ENCODE measurements around the gene CNKSR3. TPM values are rescaled to one million over a fixed set of nuclear protein-coding genes. Genes with fewer than 3 reads are reported as not detected.

CNKSR3 gene
- total RNA-seq, 1 donor from 2014 or later = 8.8 TPM

DNA sequence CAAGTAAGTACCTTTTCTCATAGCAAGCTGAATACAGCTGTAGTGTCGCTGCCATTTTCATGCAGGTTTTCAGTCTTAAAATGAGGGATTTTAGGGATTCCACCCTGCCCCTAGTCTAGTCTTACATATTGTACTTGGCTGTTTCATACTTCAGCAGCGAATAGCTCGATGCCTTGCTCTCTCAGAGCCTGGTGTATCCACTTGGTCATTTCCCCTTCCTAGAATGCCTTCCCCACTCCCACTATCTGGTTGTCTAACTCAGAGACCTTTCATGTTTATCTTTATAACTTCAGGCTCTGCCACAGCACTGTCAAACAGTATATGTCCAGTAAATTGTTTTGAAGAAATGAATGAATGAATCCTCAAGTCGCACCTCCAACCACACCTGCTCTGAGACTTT is 132.8 kb downstream of the CNKSR3 start:
- no peak for TF ChIP-seq EZH2 (IDR thresholded peaks at IDR 0.05)
- TF ChIP-seq CTCF (IDR thresholded peaks at IDR 0.05) = no peak
- no peak for TF ChIP-seq EZH2phosphoT487 (IDR thresholded peaks at IDR 0.05)
- peaks cover 2% of the 10 kb centered on the region for H3K4me1 Mint-ChIP-seq
- Histone ChIP-seq H3F3A (ENCODE audit: low read depth) (no peaks in the 10 kb centered on the region), H3K79me2 (ENCODE audit: low read depth) (no peaks in the 10 kb centered on the region), H3K27ac (no peak overlapping the region), H3K4me2 (no peak overlapping the region), H3K36me3 (no peaks in the 10 kb centered on the region), H3K9ac (no peak overlapping the region), H3K4me3 (no peak overlapping the region), H3K27me3 (no peaks in the 10 kb centered on the region), H2AFZ (replicated peaks) (no peak overlapping the region), H4K20me1 (ENCODE audit: low read depth) (no peaks in the 10 kb centered on the region), H3K9me3 (ENCODE audit: low read depth) (no peaks in the 10 kb centered on the region), H3K4me1 (no peaks in the 10 kb centered on the region)
- H3K27me3 Mint-ChIP-seq (ENCODE audit: insufficient read depth, low read depth) = no peaks in the 10 kb centered on the region
- no peak overlapping the region for H3K4me3 Mint-ChIP-seq
- no peak overlapping the region for H3K27ac Mint-ChIP-seq
- DNase-seq (ENCODE audit: low spot score) = no peak
- H3K36me3 Mint-ChIP-seq = no peaks in the 10 kb centered on the region
- no peaks in the 10 kb centered on the region for H3K9me3 Mint-ChIP-seq

GRCh38 chr6:154373971-154374370 is 136.5 kb downstream of the CNKSR3 start:
- Mint-ChIP-seq H3K27me3 (ENCODE audit: insufficient read depth, low read depth) (peaks cover 6% of the 10 kb centered on the region), H3K4me3 (no peak overlapping the region), H3K36me3 (no peaks in the 10 kb centered on the region), H3K4me1 (no peaks in the 10 kb centered on the region), H3K9me3 (no peaks in the 10 kb centered on the region), H3K27ac (no peak overlapping the region)
- Histone ChIP-seq H3K27ac (no peak overlapping the region), H3K4me2 (no peak overlapping the region), H3K27me3 (no peaks in the 10 kb centered on the region), H2AFZ (replicated peaks) (no peak overlapping the region), H3K9ac (no peak overlapping the region), H3K79me2 (ENCODE audit: low read depth) (no peaks in the 10 kb centered on the region), H3K9me3 (ENCODE audit: low read depth) (no peaks in the 10 kb centered on the region), H3K36me3 (no peaks in the 10 kb centered on the region), H3K4me1 (no peaks in the 10 kb centered on the region), H4K20me1 (ENCODE audit: low read depth) (no peaks in the 10 kb centered on the region), H3K4me3 (no peak overlapping the region), H3F3A (ENCODE audit: low read depth) (no peaks in the 10 kb centered on the region)
- no peak for DNase-seq (ENCODE audit: low spot score)
- TF ChIP-seq CTCF (IDR thresholded peaks at IDR 0.05) = no peak
- no peak for TF ChIP-seq EZH2 (IDR thresholded peaks at IDR 0.05)
- no peak for TF ChIP-seq EZH2phosphoT487 (IDR thresholded peaks at IDR 0.05)

DNA sequence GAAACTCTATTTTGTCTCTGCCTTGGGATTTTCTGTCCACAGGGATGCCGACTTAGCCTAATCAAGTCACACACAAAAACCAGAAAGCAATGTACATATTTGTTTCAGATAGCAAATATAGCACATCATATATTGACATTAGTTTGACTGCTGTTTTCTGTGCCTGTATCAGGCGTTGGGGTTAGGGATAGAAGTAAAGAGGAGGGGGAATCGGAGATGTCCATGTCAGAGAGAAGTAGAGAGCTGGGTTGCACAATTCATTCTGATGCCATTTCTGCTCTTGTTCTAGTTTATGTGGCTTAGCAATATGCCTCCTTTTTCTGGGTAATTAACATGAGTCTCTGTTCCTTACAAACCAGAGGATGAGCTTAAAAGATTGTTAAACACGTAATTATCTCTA is 139.2 kb downstream of the CNKSR3 start:
- DNase-seq (ENCODE audit: low spot score) = no peak
- no peaks in the 10 kb centered on the region for H3K36me3 ChIP-seq
- no peaks in the 10 kb centered on the region for H3K79me2 ChIP-seq (ENCODE audit: low read depth)
- H3K9ac ChIP-seq = no peak overlapping the region
- H3K4me1 ChIP-seq = no peaks in the 10 kb centered on the region
- H3K9me3 Mint-ChIP-seq = no peaks in the 10 kb centered on the region
- H3K4me1 Mint-ChIP-seq = no peaks in the 10 kb centered on the region
- no peak overlapping the region for H3K27ac ChIP-seq
- no peaks in the 10 kb centered on the region for H3K27me3 ChIP-seq
- H3K4me3 ChIP-seq = no peak overlapping the region
- H2AFZ ChIP-seq (replicated peaks) = no peak overlapping the region
- H3K27ac Mint-ChIP-seq = no peak overlapping the region
- H3K4me2 ChIP-seq = no peak overlapping the region
- no peak overlapping the region for H3K4me3 Mint-ChIP-seq
- H3K9me3 ChIP-seq (ENCODE audit: low read depth) = no peaks in the 10 kb centered on the region
- no peaks in the 10 kb centered on the region for H3F3A ChIP-seq (ENCODE audit: low read depth)
- peaks cover 6% of the 10 kb centered on the region for H3K27me3 Mint-ChIP-seq (ENCODE audit: insufficient read depth, low read depth)
- TF ChIP-seq CTCF (IDR thresholded peaks at IDR 0.05) = no peak
- TF ChIP-seq EZH2phosphoT487 (IDR thresholded peaks at IDR 0.05) = no peak
- TF ChIP-seq EZH2 (IDR thresholded peaks at IDR 0.05) = no peak
- H4K20me1 ChIP-seq (ENCODE audit: low read depth) = no peaks in the 10 kb centered on the region
- H3K36me3 Mint-ChIP-seq = no peaks in the 10 kb centered on the region
